ENCODE data around the gene ATG9B. TPM values are rescaled to one million over a fixed set of nuclear protein-coding genes. Genes with fewer than 3 reads are reported as not detected.

Gene ATG9B
- total and polyA plus RNA-seq, 9 of the 15 experiments (the other 6 are each of a cell fraction or from before 2014, with no cell fraction given) = 0.29 to 8.0 (median 2.1) TPM

DNA sequence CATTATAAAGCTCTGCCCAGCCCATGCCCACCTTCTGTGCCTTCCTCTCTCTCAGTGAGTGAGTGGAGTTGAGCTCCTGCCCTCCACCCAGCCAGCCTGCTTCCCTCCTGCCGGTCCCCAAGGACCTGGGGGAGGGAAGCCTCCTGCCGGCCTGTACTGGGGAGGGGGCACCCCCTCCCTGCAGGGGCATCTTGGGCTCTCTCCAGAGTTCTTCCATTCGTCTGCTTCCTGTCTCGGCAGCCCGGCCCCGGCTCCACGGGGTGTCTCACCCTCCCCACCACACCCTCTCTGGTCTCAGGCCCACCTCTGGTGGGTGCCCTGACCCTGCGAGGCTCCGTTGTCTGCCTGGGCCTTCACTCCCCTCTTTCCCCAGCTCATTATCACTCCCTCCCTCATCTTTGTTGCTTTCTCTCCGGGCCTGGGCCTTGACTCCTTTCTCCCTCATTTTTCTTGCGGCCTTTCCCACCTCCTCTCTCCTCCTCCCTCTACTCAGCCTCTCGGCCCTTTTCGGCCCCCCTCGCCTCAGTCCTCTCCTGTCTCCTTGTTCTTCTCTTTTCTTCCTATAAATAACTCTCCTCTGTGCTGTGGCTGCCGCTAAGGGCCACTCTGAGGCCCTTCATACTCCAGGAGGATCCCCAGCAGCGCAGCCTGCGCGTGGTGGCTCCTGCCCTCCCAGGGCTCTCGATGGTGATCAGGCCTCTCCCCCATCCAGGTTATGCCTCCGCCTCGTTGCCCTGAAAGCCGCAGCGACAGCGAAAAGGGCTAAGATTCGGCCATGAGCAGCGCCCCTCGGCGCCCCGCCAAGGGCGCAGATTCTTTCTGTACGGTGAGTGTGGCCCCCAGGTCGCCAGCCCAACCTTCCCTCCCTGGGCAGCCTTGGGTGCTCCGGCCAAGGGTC lies 37.2 kb upstream of the ATG9B start (continued):
- TF ChIP-seq FOS (IDR thresholded peaks at IDR 0.05; ENCODE audit: extremely low read depth, insufficient read length) = no peak
- no peak for TF ChIP-seq SRF (CRISPR knock-in tag; IDR thresholded peaks at IDR 0.05)
- TF ChIP-seq CBFA2T2 (conservative IDR thresholded peaks at IDR 0.05) = no peak
- TF ChIP-seq, protein P1, sequence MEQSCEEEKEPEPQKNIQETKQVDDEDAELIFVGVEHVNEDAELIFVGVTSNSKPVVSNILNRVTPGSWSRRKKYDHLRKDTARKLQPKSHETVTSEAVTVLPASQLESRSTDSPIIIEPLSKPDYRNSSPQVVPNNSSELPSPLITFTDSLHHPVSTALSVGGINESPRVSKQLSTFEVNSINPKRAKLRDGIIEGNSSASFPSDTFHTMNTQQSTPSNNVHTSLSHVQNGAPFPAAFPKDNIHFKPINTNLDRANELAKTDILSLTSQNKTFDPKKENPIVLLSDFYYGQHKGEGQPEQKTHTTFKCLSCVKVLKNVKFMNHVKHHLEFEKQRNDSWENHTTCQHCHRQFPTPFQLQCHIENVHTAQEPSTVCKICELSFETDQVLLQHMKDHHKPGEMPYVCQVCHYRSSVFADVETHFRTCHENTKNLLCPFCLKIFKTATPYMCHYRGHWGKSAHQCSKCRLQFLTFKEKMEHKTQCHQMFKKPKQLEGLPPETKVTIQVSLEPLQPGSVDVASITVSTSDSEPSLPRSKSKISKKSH (CRISPR knock-in tag; IDR thresholded peaks at IDR 0.05) = no peak
- TF ChIP-seq NFRKB (IDR thresholded peaks at IDR 0.05; ENCODE audit: low read depth) = no peak
- no peak; a peak in 1 of 4 replicates for TF ChIP-seq RAD21 (CRISPR knock-in tag; conservative IDR thresholded peaks at IDR 0.05 in 1 of 2, IDR thresholded peaks at IDR 0.05 in 1 of 2)
- TF ChIP-seq RBM14 (IDR thresholded peaks at IDR 0.05; ENCODE audit: borderline replicate concordance, insufficient read depth, low read depth, low read length) = 0 out of 2 replicates have a peak, but pooled peaks have one; percentile 50
- TF ChIP-seq ZNF253 (CRISPR knock-in tag; conservative IDR thresholded peaks at IDR 0.05) = no peak
- no peak for TF ChIP-seq RBM25 (IDR thresholded peaks at IDR 0.05; ENCODE audit: low read depth, low read length, severe bottlenecking)
- TF ChIP-seq, protein P2, sequence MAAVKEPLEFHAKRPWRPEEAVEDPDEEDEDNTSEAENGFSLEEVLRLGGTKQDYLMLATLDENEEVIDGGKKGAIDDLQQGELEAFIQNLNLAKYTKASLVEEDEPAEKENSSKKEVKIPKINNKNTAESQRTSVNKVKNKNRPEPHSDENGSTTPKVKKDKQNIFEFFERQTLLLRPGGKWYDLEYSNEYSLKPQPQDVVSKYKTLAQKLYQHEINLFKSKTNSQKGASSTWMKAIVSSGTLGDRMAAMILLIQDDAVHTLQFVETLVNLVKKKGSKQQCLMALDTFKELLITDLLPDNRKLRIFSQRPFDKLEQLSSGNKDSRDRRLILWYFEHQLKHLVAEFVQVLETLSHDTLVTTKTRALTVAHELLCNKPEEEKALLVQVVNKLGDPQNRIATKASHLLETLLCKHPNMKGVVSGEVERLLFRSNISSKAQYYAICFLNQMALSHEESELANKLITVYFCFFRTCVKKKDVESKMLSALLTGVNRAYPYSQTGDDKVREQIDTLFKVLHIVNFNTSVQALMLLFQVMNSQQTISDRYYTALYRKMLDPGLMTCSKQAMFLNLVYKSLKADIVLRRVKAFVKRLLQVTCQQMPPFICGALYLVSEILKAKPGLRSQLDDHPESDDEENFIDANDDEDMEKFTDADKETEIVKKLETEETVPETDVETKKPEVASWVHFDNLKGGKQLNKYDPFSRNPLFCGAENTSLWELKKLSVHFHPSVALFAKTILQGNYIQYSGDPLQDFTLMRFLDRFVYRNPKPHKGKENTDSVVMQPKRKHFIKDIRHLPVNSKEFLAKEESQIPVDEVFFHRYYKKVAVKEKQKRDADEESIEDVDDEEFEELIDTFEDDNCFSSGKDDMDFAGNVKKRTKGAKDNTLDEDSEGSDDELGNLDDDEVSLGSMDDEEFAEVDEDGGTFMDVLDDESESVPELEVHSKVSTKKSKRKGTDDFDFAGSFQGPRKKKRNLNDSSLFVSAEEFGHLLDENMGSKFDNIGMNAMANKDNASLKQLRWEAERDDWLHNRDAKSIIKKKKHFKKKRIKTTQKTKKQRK (IDR thresholded peaks at IDR 0.05; ENCODE audit: borderline replicate concordance, low read depth, low read length) = no peak
- TF ChIP-seq NFYB (IDR thresholded peaks at IDR 0.05; ENCODE audit: extremely low read depth, insufficient read length) = no peak
- TF ChIP-seq, protein P3, sequence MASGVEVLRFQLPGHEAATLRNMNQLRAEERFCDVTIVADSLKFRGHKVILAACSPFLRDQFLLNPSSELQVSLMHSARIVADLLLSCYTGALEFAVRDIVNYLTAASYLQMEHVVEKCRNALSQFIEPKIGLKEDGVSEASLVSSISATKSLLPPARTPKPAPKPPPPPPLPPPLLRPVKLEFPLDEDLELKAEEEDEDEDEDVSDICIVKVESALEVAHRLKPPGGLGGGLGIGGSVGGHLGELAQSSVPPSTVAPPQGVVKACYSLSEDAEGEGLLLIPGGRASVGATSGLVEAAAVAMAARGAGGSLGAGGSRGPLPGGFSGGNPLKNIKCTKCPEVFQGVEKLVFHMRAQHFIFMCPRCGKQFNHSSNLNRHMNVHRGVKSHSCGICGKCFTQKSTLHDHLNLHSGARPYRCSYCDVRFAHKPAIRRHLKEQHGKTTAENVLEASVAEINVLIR (CRISPR knock-in tag; IDR thresholded peaks at IDR 0.05) = no peak
- TF ChIP-seq HDAC3 (IDR thresholded peaks at IDR 0.05; ENCODE audit: borderline replicate concordance, partially characterized antibody) = no peak
- TF ChIP-seq ARHGAP35 (IDR thresholded peaks at IDR 0.05; ENCODE audit: partially characterized antibody) = peak; percentile 67
- no peak for TF ChIP-seq CAMTA2 (CRISPR knock-in tag; conservative IDR thresholded peaks at IDR 0.05)
- no peak for TF ChIP-seq TAF15 (IDR thresholded peaks at IDR 0.05; ENCODE audit: low read depth, low read length)
- TF ChIP-seq, protein P4, sequence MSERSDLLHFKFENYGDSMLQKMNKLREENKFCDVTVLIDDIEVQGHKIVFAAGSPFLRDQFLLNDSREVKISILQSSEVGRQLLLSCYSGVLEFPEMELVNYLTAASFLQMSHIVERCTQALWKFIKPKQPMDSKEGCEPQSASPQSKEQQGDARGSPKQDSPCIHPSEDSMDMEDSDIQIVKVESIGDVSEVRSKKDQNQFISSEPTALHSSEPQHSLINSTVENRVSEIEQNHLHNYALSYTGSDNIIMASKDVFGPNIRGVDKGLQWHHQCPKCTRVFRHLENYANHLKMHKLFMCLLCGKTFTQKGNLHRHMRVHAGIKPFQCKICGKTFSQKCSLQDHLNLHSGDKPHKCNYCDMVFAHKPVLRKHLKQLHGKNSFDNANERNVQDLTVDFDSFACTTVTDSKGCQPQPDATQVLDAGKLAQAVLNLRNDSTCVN (CRISPR knock-in tag; IDR thresholded peaks at IDR 0.05) = peak; percentile 47; the same call in 1 of the 2 replicates
- no peak for TF ChIP-seq ZFP1 (CRISPR knock-in tag; IDR thresholded peaks at IDR 0.05)
